SK-N-MC (cell line): ENCODE data around the gene CDK17.
"Not testable (repeated sequence)": the region's sequence is repeated elsewhere in the genome, so short reads cannot be mapped to it uniquely, and the experiment has no call there.

Experiments
- EZH2 ChIP-seq: fragments of 200-600 bp; sonication (generic); IDR thresholded peaks from one replicate; pipeline ENCODE4 v1.6.1; 2017; ENCODE audit warnings: antibody characterized with exemption
- FOXP2 ChIP-seq: optimal IDR thresholded peaks from 2 replicates; pipeline ENCODE3; 2011; ENCODE audit warnings: mild to moderate bottlenecking, moderate library complexity; ENCODE audit not compliant: insufficient read depth; ENCODE audit errors: extremely low read length, control extremely low read depth
- POLR2AphosphoS5 ChIP-seq: IDR thresholded peaks from 2 replicates; pipeline ENCODE4 v1.6.1; 2012; ENCODE audit warnings: mild to moderate bottlenecking, low read depth, low read length, borderline replicate concordance

DNA sequence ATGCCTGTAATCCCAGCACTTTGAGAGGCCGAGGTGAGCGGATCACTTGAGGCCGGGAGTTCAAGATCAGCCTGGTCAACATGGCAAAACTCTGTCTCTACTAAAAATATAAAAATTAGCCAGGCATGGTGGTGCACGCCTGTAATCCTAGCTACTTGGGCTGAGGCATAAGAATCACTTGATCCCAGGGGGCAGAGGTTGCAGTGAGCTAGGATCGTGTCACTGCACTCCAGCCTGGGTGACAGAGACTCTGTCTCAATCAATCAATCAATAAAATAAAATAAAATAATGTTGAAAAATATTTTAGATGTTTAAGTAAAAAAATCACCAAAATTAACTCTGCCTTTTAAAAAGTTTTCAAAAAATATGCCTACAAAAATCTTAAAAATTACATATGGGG, 60.6 kb downstream of the CDK17 start:
- TF ChIP-seq FOXP2, EZH2, POLR2AphosphoS5: not testable (repeated sequence)
